Breast epithelium (tissue), 4 donors: Measurements from ENCODE around the gene CTU1. TPM values are rescaled to one million over a fixed set of nuclear protein-coding genes. Genes with fewer than 3 reads are reported as not detected.

Source experiments
- DNase-seq, 2 donors: peaks; one replicate each; pipeline ENCODE4 v3.0.0-alpha.2; 2019; ENCODE audit warnings: low spot score in 2 of 2
- H3K27ac ChIP-seq, 2 donors: fragments of 200-600 bp; sonication (generic) in 1 of 2; one replicate each; pipeline ENCODE4 v1.5.1; 2016 to 2019; ENCODE audit warnings: mild to moderate bottlenecking in 1 of 2
- H3K27me3 ChIP-seq, 2 donors: fragments of 200-600 bp; sonication (generic) in 1 of 2; one replicate each; pipeline versions ENCODE4 v1.5.1 to v1.6.0; 2017 to 2019; ENCODE audit warnings: control low read depth in 1 of 2, mild to moderate bottlenecking in 1 of 2
- H3K36me3 ChIP-seq: fragments of 200-600 bp; one replicate; pipeline ENCODE4 v1.5.1; 2019
- H3K4me1 ChIP-seq, 2 donors: fragments of 200-600 bp; sonication (generic); one replicate each; pipeline ENCODE4 v1.5.1; 2016 to 2019; ENCODE audit warnings: control low read depth in 1 of 2
- H3K4me3 ChIP-seq, 3 donors: fragments of 200-600 bp; sonication (generic); 1 replicate in 2 of 3; 2 replicates in 1 of 3; pipeline ENCODE4 v1.5.1; 2016 to 2019; ENCODE audit warnings: mild to moderate bottlenecking in 3 of 3, moderate library complexity in 2 of 3
- H3K9me3 ChIP-seq, 2 donors: fragments of 200-600 bp; sonication (generic) in 1 of 2; one replicate each; pipeline ENCODE4 v1.5.1; 2016 to 2019; ENCODE audit warnings: control low read depth in 1 of 2
- CTCF ChIP-seq, 3 donors: fragments of 450-650 bp; IDR thresholded peaks; one replicate each; pipeline ENCODE4 v1.5.1; 2016 to 2017; ENCODE audit warnings: antibody characterized with exemption in 3 of 3, mild to moderate bottlenecking in 3 of 3, moderate library complexity in 3 of 3
- POLR2A ChIP-seq: fragments of 450-650 bp; IDR thresholded peaks from one replicate; pipeline ENCODE4 v1.6.1; 2016; ENCODE audit warnings: antibody characterized with exemption, mild to moderate bottlenecking, moderate library complexity
- POLR2AphosphoS5 ChIP-seq, 3 donors: sonication (generic); formaldehyde crosslinking; IDR thresholded peaks; one replicate each; pipeline ENCODE4 v1.6.1; 2017; ENCODE audit warnings: antibody characterized with exemption in 3 of 3
- intact Hi-C: fragments of 100-400 bp; cut with DNase I; formaldehyde crosslinking; loops from one replicate; pipeline ENCODE4 v1.15.1; 2023; ENCODE audit warnings: low total_unique reads
- total RNA-seq, 3 donors: library from RNA; depleted of rRNA; stranded (reverse); fragments of >200 nt; gene quantifications; one replicate each; pipeline ENCODE4 v1.1.0, GENCODE V29; 2016

Gene CTU1
- total RNA-seq, 3 donors from 2014 or later = 5.6 to 10.1 (median 9.2) TPM

DNA sequence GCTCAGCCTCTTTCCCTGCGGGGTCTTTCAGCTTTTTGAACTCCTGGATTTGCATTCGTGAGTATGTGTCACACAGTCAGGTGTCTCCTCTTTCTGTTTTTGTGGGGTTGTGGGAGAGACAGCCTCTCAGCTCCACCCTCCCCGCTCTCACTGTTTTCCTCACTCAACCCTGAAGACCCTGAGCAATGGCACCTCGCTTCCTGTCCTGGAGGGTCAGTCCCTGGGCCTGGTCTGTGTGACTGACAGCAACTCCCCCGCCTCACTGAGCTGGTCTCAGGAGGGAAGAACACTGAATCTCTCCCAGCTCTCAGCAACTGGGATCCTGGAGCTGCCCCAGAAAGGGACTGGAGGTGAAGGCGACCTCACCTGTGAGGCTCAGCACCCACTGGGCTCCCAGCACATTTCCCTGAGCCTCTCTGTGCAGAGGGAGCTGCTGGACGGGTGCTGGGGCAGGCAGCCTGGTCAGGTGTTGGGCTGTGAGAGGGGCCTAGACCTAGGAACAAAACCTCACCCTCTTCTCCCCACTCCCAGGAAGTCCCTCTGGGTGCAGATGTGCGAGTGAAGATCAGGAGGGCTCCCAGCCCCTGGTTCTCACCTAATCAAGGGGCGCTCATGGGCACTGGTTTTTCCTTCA lies 29.7 kb upstream of the CTU1 start:
- TF ChIP-seq POLR2A = no peak
- TF ChIP-seq POLR2AphosphoS5 (IDR thresholded peaks at IDR 0.05) = no peak
- intact Hi-C loops = no loop called here

DNA sequence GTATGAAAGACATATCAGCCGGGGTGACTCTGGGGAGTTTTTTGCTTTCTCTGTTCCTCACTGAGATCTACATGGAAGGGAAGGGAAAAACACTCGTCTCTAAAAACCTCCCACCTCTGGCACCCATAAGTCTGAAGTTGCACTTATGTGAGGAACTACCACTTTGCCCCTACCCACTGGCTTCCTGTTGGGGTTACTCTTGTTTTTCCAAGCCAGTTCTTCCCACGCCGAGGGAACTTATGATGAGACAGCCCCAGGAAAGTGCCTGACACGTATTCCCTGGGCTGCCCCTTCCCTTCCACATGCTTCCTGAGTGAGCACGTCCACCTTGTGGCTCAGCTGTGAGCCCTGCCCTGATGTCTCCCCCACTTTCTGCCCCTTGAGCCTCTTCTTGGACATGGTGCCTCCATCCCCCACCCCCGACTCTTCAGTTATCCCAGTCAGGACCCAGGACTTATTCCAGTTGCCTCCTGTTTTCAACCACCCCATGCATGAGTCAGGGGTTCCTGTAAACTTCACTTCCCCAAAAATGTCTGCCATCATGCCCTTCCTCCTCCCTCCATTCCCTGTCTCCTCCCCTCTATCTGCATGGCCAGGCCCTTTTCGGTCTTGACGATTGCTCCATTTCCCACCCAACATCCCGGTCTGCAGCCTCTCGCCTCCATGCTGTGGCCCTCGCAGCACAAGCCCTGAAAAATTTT lies 28.8 kb upstream of the CTU1 start:
- TF ChIP-seq POLR2AphosphoS5 (IDR thresholded peaks at IDR 0.05) = no peak
- TF ChIP-seq POLR2A = no peak
- no peak for TF ChIP-seq CTCF (IDR thresholded peaks at IDR 0.05)
- Histone ChIP-seq H3K36me3 (no peaks in the 10 kb centered on the region), H3K4me1 (no peaks in the 10 kb centered on the region), H3K4me3 (no peak overlapping the region), H3K27me3 (peaks cover 0 to 28% of the 10 kb centered on the region in 2 donors), H3K9me3 (no peaks in the 10 kb centered on the region), H3K27ac (no peak overlapping the region)
- intact Hi-C loops = no loop called here
- DNase-seq = no peak

More for the DNA sequence above, 29.7 kb upstream of the CTU1 start:
- H3K9me3 ChIP-seq = no peaks in the 10 kb centered on the region
- no peak overlapping the region for H3K27ac ChIP-seq
- H3K4me3 ChIP-seq = no peak overlapping the region
- H3K4me1 ChIP-seq = no peaks in the 10 kb centered on the region
- H3K36me3 ChIP-seq = no peaks in the 10 kb centered on the region
- peaks cover 0 to 32% of the 10 kb centered on the region in 2 donors for H3K27me3 ChIP-seq
- DNase-seq = no peak

- peaks cover 0 to 23% of the 10 kb centered on the region in 2 donors for H3K27me3 ChIP-seq
- H3K27ac ChIP-seq = no peak overlapping the region
- H3K9me3 ChIP-seq = no peaks in the 10 kb centered on the region
- H3K4me3 ChIP-seq = no peak overlapping the region
- DNase-seq = no peak
- TF ChIP-seq POLR2A (no peak), POLR2AphosphoS5 (IDR thresholded peaks at IDR 0.05) (no peak), CTCF (IDR thresholded peaks at IDR 0.05) (no peak)
- H3K4me1 ChIP-seq = no peaks in the 10 kb centered on the region
- no peaks in the 10 kb centered on the region for H3K36me3 ChIP-seq
- intact Hi-C loops = no loop called here
Measured at GRCh38 chr19:51135986-51136762, 28.0 kb upstream of the CTU1 start.

- no peak overlapping the region for H3K4me3 ChIP-seq
- intact Hi-C loops = no loop called here
- H3K27ac ChIP-seq = no peak overlapping the region
- TF ChIP-seq CTCF (IDR thresholded peaks at IDR 0.05) (no peak), POLR2AphosphoS5 (IDR thresholded peaks at IDR 0.05) (no peak), POLR2A (no peak)
- peaks cover 0 to 13% of the 10 kb centered on the region in 2 donors for H3K27me3 ChIP-seq
- no peaks in the 10 kb centered on the region for H3K36me3 ChIP-seq
- no peaks in the 10 kb centered on the region for H3K4me1 ChIP-seq
- no peaks in the 10 kb centered on the region for H3K9me3 ChIP-seq
- no peak for DNase-seq
Measured at GRCh38 chr19:51135004-51135403, 26.8 kb upstream of the CTU1 start.

GRCh38 chr19:51131780-51132680 lies 23.8 kb upstream of the CTU1 start:
- no peak for DNase-seq
- Histone ChIP-seq H3K4me1 (no peaks in the 10 kb centered on the region), H3K4me3 (no peak overlapping the region), H3K36me3 (no peaks in the 10 kb centered on the region), H3K9me3 (no peaks in the 10 kb centered on the region), H3K27ac (peak overlapping the region in 1 of 2 donors; percentile 35), H3K27me3 (no peaks in the 10 kb centered on the region)
- intact Hi-C loops = no loop called here
- no peak for TF ChIP-seq POLR2A
- no peak for TF ChIP-seq CTCF (IDR thresholded peaks at IDR 0.05)
- peak in 1 of 3 donors; percentile 9 for TF ChIP-seq POLR2AphosphoS5 (IDR thresholded peaks at IDR 0.05)
